Esophagus squamous epithelium (tissue), 4 donors: ENCODE results near the gene MYO18B.

Source experiments
- CTCF ChIP-seq, 6 experiments: fragments of 450-650 bp in 4 of 6; fragments of 200-600 bp in 2 of 6; sonication (generic) in 2 of 6; IDR thresholded peaks; one replicate each; pipeline ENCODE4 v1.5.1; 2016 to 2019; ENCODE audit warnings: antibody characterized with exemption in 6 of 6, mild to moderate bottlenecking in 4 of 6, moderate library complexity in 4 of 6
- POLR2A ChIP-seq, 4 donors: fragments of 450-650 bp; IDR thresholded peaks; one replicate each; pipeline ENCODE4 v1.6.1; 2017; ENCODE audit warnings: antibody characterized with exemption in 4 of 4, mild to moderate bottlenecking in 4 of 4, moderate library complexity in 3 of 4

DNA sequence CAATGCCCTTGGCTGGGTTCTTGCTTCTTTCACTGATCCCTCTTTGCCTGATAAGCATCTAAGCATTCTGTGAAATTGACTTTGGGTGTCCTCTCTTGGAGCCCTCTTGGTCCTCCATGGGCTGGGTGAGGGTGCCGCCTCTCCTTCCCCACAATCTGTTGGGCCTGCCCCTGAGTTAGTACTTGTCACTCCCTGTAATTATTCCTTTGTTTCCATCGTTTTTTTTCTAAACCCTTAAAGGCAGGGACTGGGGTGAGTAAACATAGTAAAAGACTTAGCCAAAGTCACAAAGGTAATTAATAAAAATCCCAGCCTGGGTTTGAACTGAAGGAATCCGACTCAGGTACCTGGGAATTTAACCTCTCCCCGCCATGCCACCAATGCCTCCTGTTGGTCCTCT is 188.1 kb downstream of the MYO18B start:
- TF ChIP-seq POLR2A (IDR thresholded peaks at IDR 0.05): no peak
- TF ChIP-seq CTCF (IDR thresholded peaks at IDR 0.05): no peak
